HL-60 (cell line): Measurements from ENCODE around the gene MINPP1. TPM values are rescaled to one million over a fixed set of nuclear protein-coding genes. Genes with fewer than 3 reads are reported as not detected.

Experiments used
- DNase-seq, 2 experiments: peaks; one replicate each; pipeline ENCODE4 v3.0.0-alpha.2; 2010 to 2020; ENCODE audit warnings: low read depth in 1 of 2, low spot score in 1 of 2
- H3K27ac ChIP-seq: fragments of 250-450 bp; sonication (Bioruptor Pico); replicated peaks from 2 replicates; pipeline ENCODE4 v1.5.1; 2020; ENCODE audit warnings: mild to moderate bottlenecking, moderate library complexity
- H3K27me3 ChIP-seq: fragments of 250-450 bp; sonication (Bioruptor Pico); 2 replicates; pipeline ENCODE4 v1.5.1; 2021; ENCODE audit warnings: mild to moderate bottlenecking, moderate library complexity; ENCODE audit not compliant: insufficient read depth, poor library complexity, severe bottlenecking
- H3K4me3 ChIP-seq: replicated peaks from 2 replicates; pipeline ENCODE4 v1.5.1; 2011; ENCODE audit warnings: mild to moderate bottlenecking, control low read depth, low read length; ENCODE audit not compliant: insufficient read depth
- GABPA ChIP-seq: IDR thresholded peaks from 2 replicates; pipeline ENCODE4 v1.6.1; 2012; ENCODE audit warnings: low read depth
- POLR2AphosphoS5 ChIP-seq: IDR thresholded peaks from 2 replicates; pipeline ENCODE4 v1.6.1; 2012; ENCODE audit warnings: low read depth
- REST ChIP-seq: IDR thresholded peaks from 2 replicates; pipeline ENCODE4 v1.6.1; 2012; ENCODE audit warnings: low read depth; ENCODE audit not compliant: insufficient replicate concordance
- SPI1 ChIP-seq: IDR thresholded peaks from 2 replicates; pipeline ENCODE4 v1.6.1; 2012; ENCODE audit warnings: low read depth, mild to moderate bottlenecking, borderline replicate concordance
- microRNA-seq: library from miRNA; unstranded; fragments of <30 nt; microRNA quantifications from one replicate; pipeline ENCODE4, GENCODE V29; 2018
- TF ChIP-seq, protein P1 (sequence below): IDR thresholded peaks from one replicate; pipeline ENCODE4 v1.5.1; 2011; ENCODE audit warnings: low read length, control low read depth, inconsistent platforms; ENCODE audit not compliant: insufficient read depth

Gene MINPP1

DNA sequence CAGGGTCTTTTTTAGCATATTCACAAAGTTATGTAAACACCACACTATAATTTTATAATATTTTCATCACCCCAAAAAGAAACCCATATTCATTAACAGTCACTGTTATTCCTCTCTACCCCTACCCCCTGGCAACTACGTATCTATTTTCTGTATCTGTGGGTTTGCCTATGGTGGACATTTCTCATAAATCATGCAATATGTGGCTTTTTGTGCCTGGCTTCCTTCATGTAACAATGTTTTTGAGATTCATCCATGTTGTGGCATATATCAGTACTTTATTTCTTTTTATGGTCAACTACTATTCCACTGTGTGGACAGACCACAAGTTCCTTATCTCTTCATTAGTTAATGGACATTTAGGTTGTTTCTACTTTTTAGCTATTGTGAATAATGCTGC lies 95.9 kb downstream of the MINPP1 start:
- H3K27ac ChIP-seq, result no peak overlapping the region
- no peak overlapping the region for H3K4me3 ChIP-seq
- H3K27me3 ChIP-seq, result no peaks in the 10 kb centered on the region
- TF ChIP-seq POLR2AphosphoS5 (no peak), REST (no peak), GABPA (no peak), SPI1 (no peak)
- TF ChIP-seq, protein P1, sequence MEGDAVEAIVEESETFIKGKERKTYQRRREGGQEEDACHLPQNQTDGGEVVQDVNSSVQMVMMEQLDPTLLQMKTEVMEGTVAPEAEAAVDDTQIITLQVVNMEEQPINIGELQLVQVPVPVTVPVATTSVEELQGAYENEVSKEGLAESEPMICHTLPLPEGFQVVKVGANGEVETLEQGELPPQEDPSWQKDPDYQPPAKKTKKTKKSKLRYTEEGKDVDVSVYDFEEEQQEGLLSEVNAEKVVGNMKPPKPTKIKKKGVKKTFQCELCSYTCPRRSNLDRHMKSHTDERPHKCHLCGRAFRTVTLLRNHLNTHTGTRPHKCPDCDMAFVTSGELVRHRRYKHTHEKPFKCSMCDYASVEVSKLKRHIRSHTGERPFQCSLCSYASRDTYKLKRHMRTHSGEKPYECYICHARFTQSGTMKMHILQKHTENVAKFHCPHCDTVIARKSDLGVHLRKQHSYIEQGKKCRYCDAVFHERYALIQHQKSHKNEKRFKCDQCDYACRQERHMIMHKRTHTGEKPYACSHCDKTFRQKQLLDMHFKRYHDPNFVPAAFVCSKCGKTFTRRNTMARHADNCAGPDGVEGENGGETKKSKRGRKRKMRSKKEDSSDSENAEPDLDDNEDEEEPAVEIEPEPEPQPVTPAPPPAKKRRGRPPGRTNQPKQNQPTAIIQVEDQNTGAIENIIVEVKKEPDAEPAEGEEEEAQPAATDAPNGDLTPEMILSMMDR, result no peak
- DNase-seq, result no peak

Small RNA genes lying within 50 kb of the gene (microRNA-seq; reads per million reads assigned to microRNA genes)
- gene MIR4678, result not detected
